Measurements from ENCODE around the gene CHD8.
"Not testable (repeated sequence)": the region's sequence is repeated elsewhere in the genome, so short reads cannot be mapped to it uniquely, and the experiment has no call there.

CHD8 gene

GRCh38 chr14:21442657-21443056, 13.3 kb downstream of the CHD8 start:
- DNase-seq (ENCODE audit: insufficient read length, low spot score); FAIRE-seq: not testable (repeated sequence)

DNA sequence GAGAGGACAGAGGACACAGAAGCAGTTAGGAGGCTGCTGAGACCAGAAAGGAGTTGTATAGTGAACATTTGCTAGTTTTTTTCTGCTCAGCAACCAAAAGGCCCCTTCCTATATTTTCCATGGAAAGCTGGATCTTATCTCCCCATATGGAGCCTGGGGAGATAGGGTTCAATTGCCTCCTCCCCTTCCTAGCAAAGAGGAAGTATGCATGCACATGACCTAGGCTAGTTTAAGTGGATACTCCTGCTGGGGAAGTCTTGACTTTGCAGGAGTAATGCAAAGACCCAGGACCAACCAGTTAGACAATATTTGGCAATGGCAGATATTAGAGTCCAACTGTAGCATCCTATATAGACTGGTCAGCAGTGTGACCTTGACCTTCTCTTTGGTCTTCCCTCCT, 15.1 kb downstream of the CHD8 start:
- no peak for FAIRE-seq
- no peak for DNase-seq (ENCODE audit: insufficient read length, low spot score)

DNA sequence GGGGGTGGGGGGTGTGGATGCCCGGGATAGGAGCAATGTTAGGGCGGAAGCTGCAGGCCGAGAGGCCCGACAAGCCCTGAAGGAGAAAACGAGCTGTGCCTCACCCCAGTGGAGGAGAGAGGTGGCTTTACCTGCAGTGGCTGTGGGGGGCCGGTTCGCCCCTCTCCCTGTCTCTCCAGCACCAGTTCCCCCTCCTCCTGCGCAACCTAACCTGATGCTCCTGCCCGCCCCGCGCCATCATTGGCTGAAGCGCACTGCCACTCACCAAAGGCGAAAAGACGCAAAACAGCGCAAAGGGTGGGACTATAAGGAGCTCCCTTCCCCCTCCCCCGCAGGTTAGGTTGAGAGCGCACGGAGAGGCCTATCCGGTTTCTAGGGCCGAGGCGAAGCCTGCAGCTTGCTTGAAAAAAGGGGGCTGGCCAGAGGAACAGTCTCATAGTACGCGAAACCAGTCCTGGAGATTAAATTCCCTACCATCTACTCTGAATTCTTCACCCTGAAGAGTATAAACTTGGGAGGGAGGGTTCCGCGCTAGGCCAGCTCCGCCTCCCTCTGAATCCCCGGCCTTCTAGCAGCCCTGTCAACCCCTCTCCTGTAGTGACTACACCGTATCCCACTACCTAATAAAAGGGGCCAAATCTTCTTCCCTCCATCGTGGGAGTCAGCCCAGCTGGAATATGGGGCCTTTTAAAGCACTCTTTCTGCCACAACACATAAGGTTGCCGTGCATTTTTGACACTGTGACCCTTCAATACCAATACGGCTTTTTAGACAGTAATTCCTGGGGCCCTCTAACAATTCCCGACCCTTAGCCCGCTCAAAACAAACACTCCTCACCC, 18.6 kb downstream of the CHD8 start:
- DNase-seq (ENCODE audit: insufficient read length, low spot score), result peak; percentile 79
- peak; percentile 95 for FAIRE-seq

GRCh38 chr14:21436567-21437062, 19.3 kb downstream of the CHD8 start:
- DNase-seq (ENCODE audit: insufficient read length, low spot score) (no peak), FAIRE-seq (no peak)

DNA sequence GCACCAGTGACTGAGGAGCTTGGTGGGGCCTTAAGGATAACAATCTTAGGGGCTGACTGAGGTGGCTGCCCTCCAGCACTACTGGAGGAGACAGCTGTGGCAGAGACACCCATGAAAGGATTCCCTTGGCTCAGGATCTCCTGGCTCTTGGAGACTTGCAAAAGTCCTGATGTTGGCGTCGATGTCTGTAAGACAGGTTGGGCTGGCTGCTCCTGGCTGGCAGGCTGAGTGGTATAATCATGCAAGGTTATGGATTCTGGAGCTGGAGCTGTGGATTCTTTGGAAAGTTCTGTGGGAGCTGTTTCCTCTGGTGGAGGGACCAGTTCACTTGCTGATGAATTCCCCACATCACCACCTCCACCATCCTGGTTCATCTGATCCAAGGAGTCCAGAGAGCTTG, 24.8 kb downstream of the CHD8 start:
- no peak for FAIRE-seq
- DNase-seq (ENCODE audit: insufficient read length, low spot score), result no peak

DNA sequence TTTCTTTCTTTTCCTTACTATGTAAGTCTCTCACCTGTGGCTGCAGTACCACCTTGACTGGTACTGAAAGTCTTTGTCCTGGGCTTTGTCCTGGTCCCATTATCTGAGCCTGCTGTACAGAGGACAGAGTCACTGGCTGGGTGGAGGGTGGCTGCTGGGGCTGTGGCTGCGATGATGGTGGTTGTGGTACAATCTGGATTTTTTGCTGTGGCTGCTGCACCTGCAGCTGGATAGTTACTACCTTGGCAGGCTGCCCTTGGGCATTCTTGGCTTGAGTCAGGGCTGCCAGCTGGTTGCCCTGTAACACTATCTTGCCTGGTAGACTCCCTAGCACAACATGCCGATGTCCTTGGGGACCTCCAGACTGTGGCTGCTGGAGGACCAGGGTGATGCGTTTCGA, 27.0 kb downstream of the CHD8 start:
- DNase-seq (ENCODE audit: insufficient read length, low spot score) (no peak), FAIRE-seq (no peak)

DNA sequence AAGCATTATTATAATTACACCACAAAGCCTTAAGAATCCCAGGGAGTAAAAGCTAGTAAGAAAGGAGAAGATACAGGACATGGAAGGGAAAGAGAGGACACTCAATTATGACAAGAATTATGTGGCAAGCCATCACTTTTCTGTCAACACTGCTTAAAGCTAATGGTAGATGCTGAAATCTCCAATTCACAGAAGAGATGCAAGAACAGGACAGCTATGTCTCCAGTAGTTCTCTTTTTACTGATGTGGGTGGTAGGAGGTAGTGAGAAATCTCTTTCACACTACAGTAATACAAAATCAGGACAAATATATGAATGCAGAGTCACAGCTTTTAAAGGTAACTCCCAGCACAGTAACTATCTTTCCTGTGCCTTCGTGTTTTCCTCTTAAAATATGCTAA, 29.2 kb downstream of the CHD8 start:
- DNase-seq (ENCODE audit: insufficient read length, low spot score) (no peak), FAIRE-seq (no peak)

DNA sequence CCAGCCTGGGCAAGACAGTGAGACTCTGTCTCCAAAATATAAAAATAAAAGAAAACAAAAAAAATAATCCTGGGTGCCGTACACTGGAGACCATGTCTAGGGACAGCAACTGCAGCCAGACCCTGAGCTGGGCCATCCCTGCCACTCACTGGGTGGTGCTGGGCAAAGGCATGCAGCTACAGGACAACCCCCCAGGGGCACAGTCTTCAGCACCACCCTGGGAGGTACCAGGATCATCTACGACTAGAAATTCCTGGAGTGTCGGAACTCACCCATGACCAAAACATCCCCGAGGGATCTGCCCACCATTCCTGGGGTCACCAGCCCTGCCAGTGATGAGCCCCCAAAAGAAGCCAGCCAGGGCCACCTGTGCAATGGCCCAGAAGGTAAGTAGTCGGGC, 36.4 kb downstream of the CHD8 start:
- DNase-seq (ENCODE audit: insufficient read length, low spot score) (no peak), FAIRE-seq (no peak)

GRCh38 chr14:21415329-21415728, 40.6 kb downstream of the CHD8 start:
- FAIRE-seq (no peak), DNase-seq (ENCODE audit: insufficient read length, low spot score) (no peak)

- FAIRE-seq (no peak), DNase-seq (ENCODE audit: insufficient read length, low spot score) (no peak)
Observed at GRCh38 chr14:21414137-21414631, 41.7 kb downstream of the CHD8 start.

DNA sequence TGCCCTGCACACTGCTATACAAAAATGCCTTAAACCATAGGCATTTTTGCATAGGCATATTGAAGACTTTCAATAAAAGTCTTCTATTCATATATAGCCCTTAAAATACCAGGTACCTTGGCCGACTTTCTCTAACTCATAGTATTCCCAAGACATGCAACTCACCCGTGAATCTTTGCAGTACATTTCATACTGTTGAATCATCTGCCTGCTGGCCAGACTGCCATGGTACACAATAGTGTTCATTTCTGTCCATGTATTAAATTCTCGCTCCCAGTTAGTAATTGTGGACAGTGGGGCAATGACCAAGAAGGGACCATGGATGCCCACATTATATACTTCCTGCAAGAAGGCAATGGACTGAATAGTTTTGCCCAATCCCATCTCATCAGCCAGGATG, 47.8 kb downstream of the CHD8 start:
- FAIRE-seq (no peak), DNase-seq (ENCODE audit: insufficient read length, low spot score) (no peak)

- FAIRE-seq (no peak), DNase-seq (ENCODE audit: insufficient read length, low spot score) (no peak)
Observed at GRCh38 chr14:21406213-21406612, 49.7 kb downstream of the CHD8 start.

- DNase-seq (ENCODE audit: insufficient read length, low spot score) (no peak), FAIRE-seq (no peak)
Observed at GRCh38 chr14:21405097-21405496, 50.8 kb downstream of the CHD8 start.

DNA sequence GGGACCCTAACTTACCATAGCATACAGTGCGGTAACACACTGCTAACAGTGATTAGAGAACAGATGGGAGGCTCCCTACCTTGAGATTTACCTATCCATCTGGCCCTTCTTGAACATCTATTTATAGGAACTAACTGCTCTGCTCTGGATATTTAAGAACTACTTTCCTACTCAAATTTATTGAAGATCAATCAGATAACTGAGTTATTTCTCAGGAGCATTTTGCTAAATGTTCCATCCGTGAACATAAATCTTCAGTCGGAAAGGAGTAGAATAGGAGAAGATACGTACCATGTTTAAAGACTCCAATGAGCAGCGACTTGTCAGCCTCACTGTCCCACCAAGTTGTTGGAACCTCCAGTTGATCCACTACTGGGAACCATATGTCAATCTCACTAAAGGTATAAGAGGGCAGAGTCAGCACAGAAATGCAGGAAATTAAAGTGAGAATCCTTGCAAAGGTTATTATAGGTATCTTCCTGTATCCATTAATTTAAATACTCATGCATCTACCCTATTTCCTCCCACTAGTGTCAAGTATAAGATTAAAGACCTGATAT, 56.5 kb downstream of the CHD8 start:
- FAIRE-seq (no peak), DNase-seq (ENCODE audit: insufficient read length, low spot score) (no peak)

DNA sequence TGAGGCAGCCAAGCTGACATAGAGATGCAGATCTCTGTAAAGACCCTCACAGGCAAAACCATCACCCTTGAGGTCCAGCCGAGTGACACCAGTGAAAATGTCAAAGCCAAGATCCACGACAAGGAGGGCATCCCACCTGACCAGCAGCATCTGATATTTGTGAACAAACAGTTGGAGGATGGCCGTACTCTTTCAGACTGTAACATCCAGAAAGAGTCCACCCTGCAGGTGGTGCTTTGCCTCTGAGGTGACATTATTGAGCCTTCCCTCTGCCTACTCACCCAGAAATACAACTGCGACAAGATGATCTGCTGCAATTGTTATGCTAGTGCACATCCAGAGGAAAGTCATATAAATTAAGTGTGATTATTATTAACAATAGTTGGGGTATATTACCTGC, 57.0 kb downstream of the CHD8 start:
- no peak for DNase-seq (ENCODE audit: insufficient read length, low spot score)
- FAIRE-seq, result no peak

GRCh38 chr14:21395450-21395849, 60.5 kb downstream of the CHD8 start:
- no peak for FAIRE-seq
- no peak for DNase-seq (ENCODE audit: insufficient read length, low spot score)

DNA sequence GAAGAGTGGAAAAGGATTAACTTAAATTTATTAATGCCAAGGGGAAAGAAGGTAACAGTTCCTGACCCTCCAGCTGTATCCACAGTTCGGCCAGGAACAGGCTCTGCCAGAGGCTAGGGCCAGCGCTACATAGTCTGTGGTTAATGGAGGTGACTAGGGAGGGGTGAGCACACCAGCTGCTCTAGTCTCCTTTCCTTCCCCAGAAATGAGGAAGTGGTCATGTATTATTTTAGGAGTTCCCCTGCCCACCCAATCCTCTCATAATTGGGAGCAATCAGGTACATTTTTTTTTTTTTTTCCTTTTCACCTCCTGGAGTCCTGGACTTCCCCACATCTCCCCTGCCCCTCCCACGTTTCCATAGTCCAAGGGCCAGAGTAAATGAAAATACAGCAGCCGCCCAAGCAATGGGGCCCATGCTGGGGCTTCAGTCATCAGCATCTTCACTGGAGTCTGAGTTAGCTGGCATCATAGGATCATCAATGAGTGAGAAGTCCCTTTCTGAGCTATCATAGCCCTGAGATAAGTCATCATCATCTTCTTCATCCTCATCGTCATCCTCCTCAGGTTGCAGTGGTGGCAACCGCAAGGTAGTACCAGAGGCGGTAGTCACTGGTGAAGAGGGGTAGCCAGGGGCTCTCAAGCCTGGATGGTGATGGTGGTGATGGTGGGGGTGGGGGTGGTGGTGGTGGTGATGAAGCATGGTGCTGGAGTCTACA, 70.6 kb downstream of the CHD8 start:
- no peak for FAIRE-seq
- no peak for DNase-seq (ENCODE audit: insufficient read length, low spot score)

- no peak for DNase-seq (ENCODE audit: insufficient read length, low spot score)
- no peak for FAIRE-seq
Observed at GRCh38 chr14:21384494-21384851, 71.5 kb downstream of the CHD8 start.

DNA sequence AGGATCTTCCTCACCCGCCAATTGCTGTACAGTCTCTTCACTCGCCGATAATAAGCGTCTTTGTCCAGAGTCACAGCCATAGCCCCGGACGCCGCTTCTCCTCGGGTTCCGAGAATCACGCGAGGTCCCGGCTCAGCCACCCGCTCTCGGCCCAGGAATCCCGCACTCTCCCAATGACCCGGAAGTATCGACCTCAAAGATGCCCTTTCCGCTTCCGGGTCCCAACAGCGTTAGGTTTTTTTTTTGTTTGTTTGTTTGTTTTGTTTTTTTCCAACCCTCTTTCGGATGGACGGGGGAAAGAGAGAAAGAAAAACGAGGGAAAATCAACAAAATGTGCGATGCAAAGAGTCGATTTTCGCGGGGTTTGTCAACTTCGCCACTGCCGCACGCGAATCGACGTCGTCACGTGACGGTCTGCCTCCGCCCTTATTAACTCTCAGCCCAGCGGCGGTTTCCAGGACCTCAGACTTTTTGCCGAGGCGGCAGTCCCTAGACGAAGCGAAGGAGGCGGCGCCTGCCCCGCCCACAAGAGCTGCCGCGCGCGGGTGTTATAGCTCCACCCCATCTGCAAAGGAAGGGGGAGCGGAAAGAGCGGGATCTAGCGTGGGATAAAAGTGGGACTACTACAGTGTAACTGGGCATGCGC, 72.0 kb downstream of the CHD8 start, which contains the start of gene SUPT16H:
SUPT16H (minus strand) TSS at position 172 of the 646 bp plus-strand sequence; CDS start at position 80, 92 bp downstream.
- DNase-seq (ENCODE audit: insufficient read length, low spot score) (peak; percentile 71), FAIRE-seq (peak; percentile 96)

- FAIRE-seq, result peak; percentile 64
- DNase-seq (ENCODE audit: insufficient read length, low spot score), result no peak
Observed at GRCh38 chr14:21382886-21383847, 72.8 kb downstream of the CHD8 start.

All from GM19239 (cell line).